Mucosa of descending colon (tissue), 3 donors: ENCODE measurements around the gene LEKR1. TPM values are rescaled to one million over a fixed set of nuclear protein-coding genes. Genes with fewer than 3 reads are reported as not detected.
A peak's percentile ranks its signal among the peaks of the same experiment; 100 is the strongest.

Source experiments
- ATAC-seq: fragments of 200-7000 bp; cut with Tn5 transposase; one replicate; pipeline ENCODE4 v1.9.1; 2020; ENCODE audit warnings: mild to moderate bottlenecking, moderate library complexity
- DNase-seq, 3 donors: peaks; one replicate each; pipeline ENCODE4 v3.0.0-alpha.2; 2020
- H3K36me3 ChIP-seq: fragments of 200-600 bp; one replicate; pipeline ENCODE4 v1.8.0; 2021; ENCODE audit warnings: low read depth, mild to moderate bottlenecking
- H3K4me1 ChIP-seq: fragments of 200-600 bp; one replicate; pipeline ENCODE4 v1.8.0; 2021; ENCODE audit warnings: low read depth, mild to moderate bottlenecking
- H3K4me3 ChIP-seq: fragments of 200-600 bp; one replicate; pipeline ENCODE4 v1.8.0; 2021; ENCODE audit warnings: mild to moderate bottlenecking
- H3K9me3 ChIP-seq: fragments of 200-600 bp; one replicate; pipeline ENCODE4 v1.8.0; 2021; ENCODE audit warnings: mild to moderate bottlenecking
- intact Hi-C, 2 donors: fragments of 100-400 bp; cut with DNase I in 1 of 2; cut with micrococcal nuclease in 1 of 2; formaldehyde crosslinking; loops; one replicate each; pipeline versions ENCODE4 v1.11.0 to v1.11.1; 2022; cut with DNase I, micrococcal nuclease
- total RNA-seq, 3 donors: library from RNA; stranded (reverse); fragmentation: NEBNext Ultra II Directional in 2 of 3; extraction: Animal tissue kit (Norgen Biotek cat#: 25700) in 2 of 3; gene quantifications; one replicate each; pipeline versions ENCODE4 v1.2.1 to v1.2.4, GENCODE V29; 2021 to 2023
- TF ChIP-seq, protein P1 (sequence below): fragments of 200-600 bp; IDR thresholded peaks from one replicate; pipeline ENCODE4 v1.8.0; 2022; ENCODE audit warnings: antibody characterized with exemption, mild to moderate bottlenecking
- donor health status: DM: no; HTN: no; CAD: no; lungs with moderate emphysema.
- donor health status: DM: no; HTN: no; CAD: no.
- donor health status: DM: no; HTN: yes; CAD: no.

Gene LEKR1
- total RNA-seq, 3 donors from 2014 or later, result 1.9 to 3.5 (median 1.9) TPM

DNA sequence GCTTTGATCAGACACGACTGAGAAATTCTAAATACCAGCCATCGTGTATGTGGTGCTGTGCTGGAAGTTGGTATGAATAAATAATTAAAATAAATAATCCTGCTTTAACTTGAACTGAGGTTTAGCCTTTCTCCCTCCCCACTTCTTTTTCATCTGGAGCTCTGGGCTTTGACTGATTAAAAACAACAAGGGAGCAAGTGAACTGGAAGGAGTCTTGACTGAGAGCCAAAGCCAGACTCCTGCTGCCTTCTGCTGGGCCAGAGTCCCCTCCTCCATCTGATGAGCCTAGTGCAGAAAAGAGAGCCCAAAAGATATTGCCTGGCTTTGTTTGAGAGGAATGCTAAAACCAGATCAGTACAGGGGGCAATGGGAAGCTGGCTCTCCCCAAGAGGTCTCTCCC, 237.8 kb downstream of the LEKR1 start:
- no peaks in the 10 kb centered on the region for H3K36me3 ChIP-seq
- TF ChIP-seq, protein P1, sequence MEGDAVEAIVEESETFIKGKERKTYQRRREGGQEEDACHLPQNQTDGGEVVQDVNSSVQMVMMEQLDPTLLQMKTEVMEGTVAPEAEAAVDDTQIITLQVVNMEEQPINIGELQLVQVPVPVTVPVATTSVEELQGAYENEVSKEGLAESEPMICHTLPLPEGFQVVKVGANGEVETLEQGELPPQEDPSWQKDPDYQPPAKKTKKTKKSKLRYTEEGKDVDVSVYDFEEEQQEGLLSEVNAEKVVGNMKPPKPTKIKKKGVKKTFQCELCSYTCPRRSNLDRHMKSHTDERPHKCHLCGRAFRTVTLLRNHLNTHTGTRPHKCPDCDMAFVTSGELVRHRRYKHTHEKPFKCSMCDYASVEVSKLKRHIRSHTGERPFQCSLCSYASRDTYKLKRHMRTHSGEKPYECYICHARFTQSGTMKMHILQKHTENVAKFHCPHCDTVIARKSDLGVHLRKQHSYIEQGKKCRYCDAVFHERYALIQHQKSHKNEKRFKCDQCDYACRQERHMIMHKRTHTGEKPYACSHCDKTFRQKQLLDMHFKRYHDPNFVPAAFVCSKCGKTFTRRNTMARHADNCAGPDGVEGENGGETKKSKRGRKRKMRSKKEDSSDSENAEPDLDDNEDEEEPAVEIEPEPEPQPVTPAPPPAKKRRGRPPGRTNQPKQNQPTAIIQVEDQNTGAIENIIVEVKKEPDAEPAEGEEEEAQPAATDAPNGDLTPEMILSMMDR, result no peak
- no peaks in the 10 kb centered on the region for H3K9me3 ChIP-seq
- DNase-seq (no peak), ATAC-seq (no peak)
- H3K4me3 ChIP-seq, result no peak overlapping the region
- H3K4me1 ChIP-seq, result peaks cover 4% of the 10 kb centered on the region
- intact Hi-C loops, result no loop called here

DNA sequence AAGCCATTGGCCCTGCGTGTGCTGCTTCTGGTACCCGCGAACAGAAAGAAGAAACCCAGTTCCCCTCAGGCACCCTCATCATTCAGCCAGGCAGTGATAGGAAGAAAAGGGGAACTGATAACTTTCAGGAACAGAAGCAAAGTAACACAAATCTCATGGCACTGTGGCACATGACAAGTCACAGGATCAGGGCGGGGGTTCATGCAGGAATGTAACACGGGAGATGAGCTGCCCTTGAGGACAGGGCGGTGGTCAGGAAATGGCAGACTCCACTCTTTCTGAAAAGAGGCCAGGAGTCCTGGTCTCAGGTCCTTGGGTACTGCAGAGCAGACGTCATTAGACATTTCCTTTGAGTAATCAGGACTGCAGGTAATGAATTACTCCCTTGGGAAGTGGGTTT, 238.2 kb downstream of the LEKR1 start:
- H3K4me1 ChIP-seq, result peaks cover 4% of the 10 kb centered on the region
- no peaks in the 10 kb centered on the region for H3K9me3 ChIP-seq
- H3K4me3 ChIP-seq, result no peak overlapping the region
- peak; percentile 22 for ATAC-seq
- H3K36me3 ChIP-seq, result no peaks in the 10 kb centered on the region
- intact Hi-C loops, result no loop called here
- DNase-seq, result peak in 1 of 3 donors; percentile 41
- TF ChIP-seq, protein P1, result no peak

DNA sequence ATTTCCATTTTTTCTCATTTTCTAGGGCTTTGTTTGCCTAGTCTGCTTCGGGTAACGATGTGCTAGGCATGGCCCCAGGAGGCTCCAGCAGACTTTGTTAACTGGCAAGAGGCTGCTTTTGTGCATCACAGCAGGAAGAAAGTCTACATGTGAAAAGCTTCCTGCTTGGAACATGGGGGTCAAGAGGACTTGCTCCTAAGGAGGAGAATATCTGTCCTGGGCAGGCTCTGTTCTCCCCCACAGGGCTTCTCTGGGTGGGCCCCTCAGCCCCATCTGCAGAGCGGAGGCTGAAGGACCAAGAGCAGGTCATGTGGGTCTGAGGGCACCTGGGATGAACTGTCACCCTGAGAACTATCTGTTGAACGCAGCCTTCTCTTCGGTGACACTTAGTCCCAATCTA, 239.0 kb downstream of the LEKR1 start:
- TF ChIP-seq, protein P1, result no peak
- intact Hi-C loops, result no loop called here
- no peak for ATAC-seq

DNA sequence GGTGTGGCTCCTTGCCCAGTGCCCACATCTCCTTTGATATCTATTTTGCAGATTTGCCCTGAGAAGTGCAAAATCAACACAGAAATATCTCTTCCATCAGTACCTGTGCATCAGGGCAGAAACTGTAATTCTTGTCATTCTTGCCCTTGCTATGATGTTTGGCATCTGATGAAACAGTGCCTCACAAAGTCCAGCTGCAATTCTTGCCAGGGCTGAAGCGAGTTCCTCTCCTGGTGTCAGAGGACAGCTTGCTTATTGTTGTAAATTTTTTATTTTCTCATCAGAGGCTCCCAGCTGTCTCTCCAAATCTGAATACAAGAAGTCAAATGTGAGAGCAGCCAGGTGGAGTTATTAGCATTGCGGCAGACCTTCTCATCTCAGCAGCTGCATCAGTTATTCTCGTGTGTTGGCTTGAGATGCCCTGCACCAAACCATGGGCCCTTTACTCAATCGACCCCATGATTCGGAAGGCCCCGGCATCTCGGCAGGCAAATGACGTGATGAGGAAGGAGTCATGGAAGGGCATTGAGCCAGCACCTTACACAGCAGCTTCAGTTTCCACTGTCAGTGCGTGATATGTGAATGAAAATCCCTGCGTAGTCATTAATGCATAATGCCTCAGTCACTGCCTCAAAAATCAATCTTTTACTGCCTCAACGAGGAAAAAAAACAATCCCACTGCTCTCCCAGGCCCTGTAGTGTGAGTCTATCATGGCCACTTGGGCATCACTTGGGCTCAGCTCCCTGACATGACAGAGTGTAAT, 240.4 kb downstream of the LEKR1 start:
- H3K4me3 ChIP-seq, result no peak overlapping the region
- DNase-seq (no peak), ATAC-seq (no peak)
- H3K9me3 ChIP-seq, result no peaks in the 10 kb centered on the region
- no peaks in the 10 kb centered on the region for H3K36me3 ChIP-seq
- H3K4me1 ChIP-seq, result peaks cover 12% of the 10 kb centered on the region
- TF ChIP-seq, protein P1, result no peak
- intact Hi-C loops, result no loop called here

More for the DNA sequence above, 239.0 kb downstream of the LEKR1 start:
- H3K4me3 ChIP-seq, result no peak overlapping the region
- H3K36me3 ChIP-seq, result no peaks in the 10 kb centered on the region
- H3K4me1 ChIP-seq, result peaks cover 6% of the 10 kb centered on the region
- no peaks in the 10 kb centered on the region for H3K9me3 ChIP-seq
- DNase-seq, result no peak

DNA sequence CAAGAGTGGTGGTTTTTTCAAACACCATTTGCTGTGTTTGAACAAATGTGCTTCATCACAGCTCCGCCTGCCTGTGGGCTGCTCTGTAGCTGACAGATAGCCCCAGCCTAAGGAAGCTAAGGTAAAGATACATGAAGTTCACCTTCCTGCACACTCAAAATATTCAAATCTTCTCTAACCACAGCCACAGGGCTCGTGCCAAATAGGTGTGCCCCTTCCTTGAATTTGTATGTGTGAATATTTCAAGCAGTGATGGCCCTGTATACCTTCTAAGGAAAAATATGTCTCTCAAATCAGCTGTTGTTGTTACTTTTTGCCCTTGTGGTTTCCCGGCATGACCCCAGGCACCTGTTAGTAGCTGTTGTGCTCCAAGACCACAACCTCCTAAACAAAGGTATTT, 241.0 kb downstream of the LEKR1 start:
- Histone ChIP-seq H3K36me3 (no peaks in the 10 kb centered on the region), H3K4me3 (no peak overlapping the region), H3K4me1 (peaks cover 12% of the 10 kb centered on the region), H3K9me3 (no peaks in the 10 kb centered on the region)
- TF ChIP-seq, protein P1, result no peak
- intact Hi-C loops, result no loop called here
- DNase-seq, result no peak
- ATAC-seq, result peak; percentile 34
